ENCODE data around the gene LRIT2. TPM values are rescaled to one million over a fixed set of nuclear protein-coding genes. Genes with fewer than 3 reads are reported as not detected.

LRIT2 gene
- total and polyA plus RNA-seq, 2 experiments from 2014 or later = not detected

- no peak for TF ChIP-seq EZH2 (IDR thresholded peaks at IDR 0.05; ENCODE audit: borderline replicate concordance)
- TF ChIP-seq EZH2phosphoT487 (IDR thresholded peaks at IDR 0.05; ENCODE audit: low read depth, severe bottlenecking, unreplicated experiment) = no peak
- no peak for TF ChIP-seq CTCF (IDR thresholded peaks at IDR 0.05; ENCODE audit: poor library complexity)
Observed at GRCh38 chr10:84212014-84212413, 13.3 kb downstream of the LRIT2 start.

GRCh38 chr10:84211566-84211965 is 13.8 kb downstream of the LRIT2 start:
- 89% methylated on average over 2 of the region's 2 CpGs for WGBS (ENCODE audit: low lambda C conversion rate, missing lambda C conversion rate)
- H3K4me2 ChIP-seq = no peak overlapping the region

More at GRCh38 chr10:84212014-84212413, 13.3 kb downstream of the LRIT2 start:
- H3K4me2 ChIP-seq = no peak overlapping the region
- no peaks in the 10 kb centered on the region for H3K79me2 ChIP-seq
- H3K36me3 ChIP-seq (replicated peaks; ENCODE audit: insufficient read depth, low read depth) = no peaks in the 10 kb centered on the region
- H4K20me1 ChIP-seq (ENCODE audit: insufficient read depth, poor library complexity, severe bottlenecking) = no peaks in the 10 kb centered on the region
- 74% methylated on average over 5 of the region's 5 CpGs for WGBS (ENCODE audit: low lambda C conversion rate, missing lambda C conversion rate)
- no peaks in the 10 kb centered on the region for H3K9me2 ChIP-seq (replicated peaks; ENCODE audit: insufficient read depth)
- H3K27ac ChIP-seq = no peak overlapping the region
- H3K4me3 ChIP-seq = no peak overlapping the region
- no peaks in the 10 kb centered on the region for H3K9me3 ChIP-seq (ENCODE audit: low read depth)
- DNase-seq (ENCODE audit: low spot score) = no peak
- no peaks in the 10 kb centered on the region for H3K27me3 ChIP-seq
- no peak overlapping the region for H2AFZ ChIP-seq
- no peaks in the 10 kb centered on the region for H3K4me1 ChIP-seq (ENCODE audit: insufficient read depth)

GRCh38 chr10:84208023-84208422 is 17.3 kb downstream of the LRIT2 start:
- no peak for TF ChIP-seq EZH2phosphoT487 (IDR thresholded peaks at IDR 0.05; ENCODE audit: low read depth, severe bottlenecking, unreplicated experiment)
- no peak overlapping the region for H3K4me2 ChIP-seq
- DNase-seq (ENCODE audit: low spot score) = no peak
- H4K20me1 ChIP-seq (ENCODE audit: insufficient read depth, poor library complexity, severe bottlenecking) = no peaks in the 10 kb centered on the region
- no peaks in the 10 kb centered on the region for H3K79me2 ChIP-seq
- no peak overlapping the region for H3K4me3 ChIP-seq
- H3K4me1 ChIP-seq (ENCODE audit: insufficient read depth) = no peaks in the 10 kb centered on the region
- no peak overlapping the region for H3K27ac ChIP-seq
- H3K9me2 ChIP-seq (replicated peaks; ENCODE audit: insufficient read depth) = no peaks in the 10 kb centered on the region
- H3K27me3 ChIP-seq = no peaks in the 10 kb centered on the region
- no peaks in the 10 kb centered on the region for H3K9me3 ChIP-seq (ENCODE audit: low read depth)
- H2AFZ ChIP-seq = no peak overlapping the region
- WGBS (ENCODE audit: low lambda C conversion rate, missing lambda C conversion rate) = 91% methylated on average over 10 of the region's 10 CpGs
- no peaks in the 10 kb centered on the region for H3K36me3 ChIP-seq (replicated peaks; ENCODE audit: insufficient read depth, low read depth)

More at GRCh38 chr10:84211566-84211965, 13.8 kb downstream of the LRIT2 start:
- no peak overlapping the region for H2AFZ ChIP-seq
- no peaks in the 10 kb centered on the region for H3K9me3 ChIP-seq (ENCODE audit: low read depth)
- no peaks in the 10 kb centered on the region for H3K4me1 ChIP-seq (ENCODE audit: insufficient read depth)
- H3K79me2 ChIP-seq = no peaks in the 10 kb centered on the region
- no peaks in the 10 kb centered on the region for H3K9me2 ChIP-seq (replicated peaks; ENCODE audit: insufficient read depth)
- DNase-seq (ENCODE audit: low spot score) = no peak
- H3K36me3 ChIP-seq (replicated peaks; ENCODE audit: insufficient read depth, low read depth) = no peaks in the 10 kb centered on the region
- H4K20me1 ChIP-seq (ENCODE audit: insufficient read depth, poor library complexity, severe bottlenecking) = no peaks in the 10 kb centered on the region
- TF ChIP-seq EZH2phosphoT487 (IDR thresholded peaks at IDR 0.05; ENCODE audit: low read depth, severe bottlenecking, unreplicated experiment) = no peak
- H3K4me3 ChIP-seq = no peak overlapping the region
- no peaks in the 10 kb centered on the region for H3K27me3 ChIP-seq
- H3K27ac ChIP-seq = no peak overlapping the region

- H3K36me3 ChIP-seq (replicated peaks; ENCODE audit: insufficient read depth, low read depth) = no peaks in the 10 kb centered on the region
- DNase-seq (ENCODE audit: low spot score) = no peak
- H3K27ac ChIP-seq = no peak overlapping the region
- H3K9me2 ChIP-seq (replicated peaks; ENCODE audit: insufficient read depth) = no peaks in the 10 kb centered on the region
- no peak overlapping the region for H3K4me3 ChIP-seq
- H3K4me1 ChIP-seq (ENCODE audit: insufficient read depth) = no peaks in the 10 kb centered on the region
- 70% methylated on average over 6 of the region's 6 CpGs for WGBS (ENCODE audit: low lambda C conversion rate, missing lambda C conversion rate)
- H4K20me1 ChIP-seq (ENCODE audit: insufficient read depth, poor library complexity, severe bottlenecking) = no peaks in the 10 kb centered on the region
- no peak overlapping the region for H3K4me2 ChIP-seq
- no peak overlapping the region for H2AFZ ChIP-seq
- no peaks in the 10 kb centered on the region for H3K79me2 ChIP-seq
- TF ChIP-seq CTCF (IDR thresholded peaks at IDR 0.05; ENCODE audit: poor library complexity) (no peak), EZH2 (IDR thresholded peaks at IDR 0.05; ENCODE audit: borderline replicate concordance) (no peak), EZH2phosphoT487 (IDR thresholded peaks at IDR 0.05; ENCODE audit: low read depth, severe bottlenecking, unreplicated experiment) (no peak)
- no peaks in the 10 kb centered on the region for H3K27me3 ChIP-seq
- H3K9me3 ChIP-seq (ENCODE audit: low read depth) = no peaks in the 10 kb centered on the region
Observed at GRCh38 chr10:84205853-84206525, 19.4 kb downstream of the LRIT2 start.
